Measurements from ENCODE around the gene FEZF1. TPM values are rescaled to one million over a fixed set of nuclear protein-coding genes. Genes with fewer than 3 reads are reported as not detected.

FEZF1 gene
- total and polyA plus RNA-seq, 2 of the 4 experiments (the other 2 are of a cell fraction): not detected

DNA sequence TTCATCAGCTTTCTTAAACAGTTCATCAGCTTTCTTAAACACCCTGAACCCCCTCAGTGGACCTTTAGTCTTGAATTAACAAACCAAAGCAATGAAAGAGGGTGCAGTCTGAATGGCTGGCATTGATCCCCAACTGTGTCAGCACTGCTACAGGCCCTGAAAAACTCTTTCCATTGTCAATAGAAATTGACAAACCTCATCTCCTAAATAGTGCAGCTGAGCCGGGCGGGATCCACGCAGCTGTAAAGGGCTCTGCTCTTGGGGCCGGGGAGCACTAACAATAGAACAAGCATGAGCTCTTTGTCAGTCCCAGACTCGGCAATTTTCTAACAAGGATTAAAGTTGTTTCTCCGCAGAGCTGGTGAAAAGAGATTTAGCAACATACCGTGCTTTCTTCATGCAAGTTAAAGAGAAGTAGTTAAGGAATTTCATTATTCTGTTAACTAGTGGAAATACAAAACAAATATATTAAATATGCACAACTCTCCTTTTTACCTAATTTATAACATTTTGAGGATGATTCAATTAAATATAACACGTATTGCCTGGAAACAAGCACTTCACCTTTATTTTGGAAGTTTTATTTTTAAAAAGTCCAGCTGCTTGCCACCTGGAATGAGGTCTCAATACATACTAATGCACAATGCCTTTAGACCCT is 24.7 kb upstream of the FEZF1 start:
- Histone ChIP-seq H3K4me2 (ENCODE audit: low read depth, low read length) (no peak overlapping the region), H3K4me3 (ENCODE audit: insufficient read depth, low read depth, low read length) (no peak overlapping the region), H4K5ac (ENCODE audit: low read depth, low read length) (no peak overlapping the region), H3K4me1 (ENCODE audit: control insufficient read depth, insufficient read depth, low read length) (no peaks in the 10 kb centered on the region), H3K23ac (ENCODE audit: low read depth, low read length) (no peak overlapping the region), H2BK120ac (ENCODE audit: low read depth, low read length) (no peak overlapping the region), H3K36me3 (ENCODE audit: control insufficient read depth, insufficient read depth, low read length) (no peaks in the 10 kb centered on the region), H3K27ac (ENCODE audit: insufficient read depth, low read length) (no peak overlapping the region), H2BK5ac (ENCODE audit: low read depth, low read length, poor library complexity, severe bottlenecking) (no peak overlapping the region), H4K8ac (ENCODE audit: low read depth in 2 of 2, low read length in 2 of 2) (no peak overlapping the region), H2BK20ac (ENCODE audit: low read depth, low read length) (no peak overlapping the region), H2AK5ac (ENCODE audit: low read depth, low read length) (no peak overlapping the region), H2BK15ac (ENCODE audit: low read depth, low read length) (no peak overlapping the region), H3K79me1 (ENCODE audit: low read depth in 1 of 2, low read length in 2 of 2) (no peaks in the 10 kb centered on the region), H3K9me1 (ENCODE audit: insufficient read depth, low read length) (no peaks in the 10 kb centered on the region), H3K56ac (ENCODE audit: extremely low read depth, insufficient read depth, low read length) (no peak overlapping the region), H4K91ac (ENCODE audit: insufficient read depth, low read depth, low read length) (no peak overlapping the region), H3K4ac (ENCODE audit: low read depth, low read length) (no peak overlapping the region), H3K9ac (ENCODE audit: low read depth, low read length) (no peak overlapping the region), H3K9me3 (ENCODE audit: control insufficient read depth, insufficient read depth, low read length) (no peaks in the 10 kb centered on the region), H4K20me1 (ENCODE audit: insufficient read depth, low read length) (no peaks in the 10 kb centered on the region), H3K18ac (ENCODE audit: low read depth, low read length) (no peak overlapping the region), H3K14ac (replicated peaks; ENCODE audit: low read depth, low read length) (no peak overlapping the region), H3K27me3 (ENCODE audit: control insufficient read depth, insufficient read depth, low read length) (no peaks in the 10 kb centered on the region), H2AFZ (replicated peaks; ENCODE audit: low read length, poor library complexity) (no peak overlapping the region), H2AK9ac (replicated peaks; ENCODE audit: low read depth, low read length, poor library complexity) (no peak overlapping the region)
- POLR2A ChIA-PET (ENCODE audit: unreplicated experiment): no interaction called here
- intact Hi-C loops (cut with micrococcal nuclease): no loop called here
- DNase-seq (no peak), ATAC-seq (ENCODE audit: low read depth) (no peak)
- BruUV-seq (replicated peaks): no TSS peak
- TF ChIP-seq, protein P1, sequence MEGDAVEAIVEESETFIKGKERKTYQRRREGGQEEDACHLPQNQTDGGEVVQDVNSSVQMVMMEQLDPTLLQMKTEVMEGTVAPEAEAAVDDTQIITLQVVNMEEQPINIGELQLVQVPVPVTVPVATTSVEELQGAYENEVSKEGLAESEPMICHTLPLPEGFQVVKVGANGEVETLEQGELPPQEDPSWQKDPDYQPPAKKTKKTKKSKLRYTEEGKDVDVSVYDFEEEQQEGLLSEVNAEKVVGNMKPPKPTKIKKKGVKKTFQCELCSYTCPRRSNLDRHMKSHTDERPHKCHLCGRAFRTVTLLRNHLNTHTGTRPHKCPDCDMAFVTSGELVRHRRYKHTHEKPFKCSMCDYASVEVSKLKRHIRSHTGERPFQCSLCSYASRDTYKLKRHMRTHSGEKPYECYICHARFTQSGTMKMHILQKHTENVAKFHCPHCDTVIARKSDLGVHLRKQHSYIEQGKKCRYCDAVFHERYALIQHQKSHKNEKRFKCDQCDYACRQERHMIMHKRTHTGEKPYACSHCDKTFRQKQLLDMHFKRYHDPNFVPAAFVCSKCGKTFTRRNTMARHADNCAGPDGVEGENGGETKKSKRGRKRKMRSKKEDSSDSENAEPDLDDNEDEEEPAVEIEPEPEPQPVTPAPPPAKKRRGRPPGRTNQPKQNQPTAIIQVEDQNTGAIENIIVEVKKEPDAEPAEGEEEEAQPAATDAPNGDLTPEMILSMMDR (conservative IDR thresholded peaks at IDR 0.05; ENCODE audit: low read depth, low read length): no peak
- TF ChIP-seq, protein P2, sequence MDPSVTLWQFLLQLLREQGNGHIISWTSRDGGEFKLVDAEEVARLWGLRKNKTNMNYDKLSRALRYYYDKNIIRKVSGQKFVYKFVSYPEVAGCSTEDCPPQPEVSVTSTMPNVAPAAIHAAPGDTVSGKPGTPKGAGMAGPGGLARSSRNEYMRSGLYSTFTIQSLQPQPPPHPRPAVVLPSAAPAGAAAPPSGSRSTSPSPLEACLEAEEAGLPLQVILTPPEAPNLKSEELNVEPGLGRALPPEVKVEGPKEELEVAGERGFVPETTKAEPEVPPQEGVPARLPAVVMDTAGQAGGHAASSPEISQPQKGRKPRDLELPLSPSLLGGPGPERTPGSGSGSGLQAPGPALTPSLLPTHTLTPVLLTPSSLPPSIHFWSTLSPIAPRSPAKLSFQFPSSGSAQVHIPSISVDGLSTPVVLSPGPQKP (IDR thresholded peaks at IDR 0.05; ENCODE audit: borderline replicate concordance, low read depth, low read length): no peak
- TF ChIP-seq RCOR1 (IDR thresholded peaks at IDR 0.05; ENCODE audit: insufficient replicate concordance, low read length) (no peak), POLR2A (IDR thresholded peaks at IDR 0.05; ENCODE audit: low read depth, low read length) (no peak), CEBPB (IDR thresholded peaks at IDR 0.05; ENCODE audit: low read depth, low read length) (no peak), SMC3 (IDR thresholded peaks at IDR 0.05; ENCODE audit: low read depth, low read length) (no peak), BHLHE40 (IDR thresholded peaks at IDR 0.05; ENCODE audit: low read depth, low read length) (no peak), FOS (IDR thresholded peaks at IDR 0.05; ENCODE audit: low read depth, low read length) (no peak), RAD21 (IDR thresholded peaks at IDR 0.05; ENCODE audit: low read length) (no peak), RFX5 (IDR thresholded peaks at IDR 0.05; ENCODE audit: low read depth, low read length) (no peak), MXI1 (IDR thresholded peaks at IDR 0.05; ENCODE audit: borderline replicate concordance, low read depth, low read length) (no peak), MAZ (IDR thresholded peaks at IDR 0.05; ENCODE audit: borderline replicate concordance, low read depth, low read length) (no peak), MAFK (IDR thresholded peaks at IDR 0.05; ENCODE audit: low read depth, low read length) (no peak), NFE2L2 (IDR thresholded peaks at IDR 0.05; ENCODE audit: low read depth, low read length) (no peak), CHD1 (IDR thresholded peaks at IDR 0.05; ENCODE audit: low read depth, low read length) (no peak)
- TF ChIP-seq, protein P3, sequence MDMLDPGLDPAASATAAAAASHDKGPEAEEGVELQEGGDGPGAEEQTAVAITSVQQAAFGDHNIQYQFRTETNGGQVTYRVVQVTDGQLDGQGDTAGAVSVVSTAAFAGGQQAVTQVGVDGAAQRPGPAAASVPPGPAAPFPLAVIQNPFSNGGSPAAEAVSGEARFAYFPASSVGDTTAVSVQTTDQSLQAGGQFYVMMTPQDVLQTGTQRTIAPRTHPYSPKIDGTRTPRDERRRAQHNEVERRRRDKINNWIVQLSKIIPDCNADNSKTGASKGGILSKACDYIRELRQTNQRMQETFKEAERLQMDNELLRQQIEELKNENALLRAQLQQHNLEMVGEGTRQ (IDR thresholded peaks at IDR 0.05; ENCODE audit: low read depth, low read length): no peak
- dilution Hi-C loops (cut with HindIII; ENCODE audit: low sequenced_read_pairs, unreplicated experiment): no loop called here
- CTCF ChIA-PET: no interaction called here
- in situ Hi-C loops (cut with MboI; ENCODE audit: low sequenced_read_pairs): no loop called here
- WGBS, 2 experiments (ENCODE audit: extremely low coverage in 2 of 2, insufficient read length in 1 of 2): no CpG with 5 or more reads among the region's 8 CpGs

All from IMR-90 (cell line).